A673 (cell line): ENCODE results near the gene TMEM45B. TPM values are rescaled to one million over a fixed set of nuclear protein-coding genes. Genes with fewer than 3 reads are reported as not detected.

Experiments used
- BruUV-seq: library from RNA; stranded (reverse); fragments of 400-500 nt; replicated peaks from 2 replicates; lab custom pipeline; 2021; lab: Mats Ljungman, UMichigan
- CTCF ChIA-PET: fragments of 300-600 bp; sonication (Branson Sonifier 250); formaldehyde crosslinking; loops from one replicate; lab custom pipeline; 2022; ENCODE audit warnings: antibody characterized with exemption; lab: Charles Lee
- POLR2A ChIA-PET: fragments of 300-600 bp; sonication (Branson Sonifier 250); formaldehyde crosslinking; loops from one replicate; lab custom pipeline; 2022; ENCODE audit warnings: antibody characterized with exemption; ENCODE audit not compliant: low non-redundant PET; lab: Charles Lee
- DNase-seq: peaks from one replicate; pipeline ENCODE4 v3.0.0-alpha.2; 2015; ENCODE audit warnings: low spot score
- H3K27ac ChIP-seq: fragments of 200-600 bp; sonication (generic); 2 replicates; pipeline ENCODE4 v1.5.1; 2016; ENCODE audit warnings: mixed run types, low read depth, mild to moderate bottlenecking, mixed read lengths, antibody characterized with exemption, low read length; ENCODE audit not compliant: poor library complexity, severe bottlenecking
- H3K27me3 ChIP-seq: fragments of 200-600 bp; sonication (generic); replicated peaks from 2 replicates; pipeline ENCODE4 v1.6.1; 2017; ENCODE audit warnings: mixed run types, low read depth, mild to moderate bottlenecking, mixed read lengths, antibody characterized with exemption, low read length; ENCODE audit not compliant: insufficient read depth, poor library complexity
- H3K36me3 ChIP-seq: fragments of 200-600 bp; sonication (generic); 2 replicates; pipeline ENCODE4 v1.6.1; 2016; ENCODE audit warnings: mixed run types, mild to moderate bottlenecking, mixed read lengths, antibody characterized with exemption, low read length; ENCODE audit not compliant: insufficient read depth, poor library complexity, severe bottlenecking
- H3K4me1 ChIP-seq: fragments of 200-600 bp; sonication (generic); 2 replicates; pipeline ENCODE4 v1.6.1; 2017; ENCODE audit warnings: mixed run types, mild to moderate bottlenecking, mixed read lengths, antibody characterized with exemption, low read length; ENCODE audit not compliant: insufficient read depth, poor library complexity, severe bottlenecking
- H3K4me3 ChIP-seq: fragments of 200-600 bp; sonication (generic); 2 replicates; pipeline ENCODE4 v1.5.1; 2016; ENCODE audit warnings: low read depth, mixed run types, mild to moderate bottlenecking, mixed read lengths, low read length; ENCODE audit not compliant: poor library complexity, severe bottlenecking
- H3K9me3 ChIP-seq: fragments of 200-600 bp; sonication (generic); 2 replicates; pipeline ENCODE4 v1.6.1; 2016; ENCODE audit warnings: mixed run types, low read depth, mild to moderate bottlenecking, mixed read lengths, antibody characterized with exemption, low read length; ENCODE audit not compliant: poor library complexity, severe bottlenecking
- CTCF ChIP-seq: fragments of 300-800, 200-600 bp; sonication (generic); conservative IDR thresholded peaks from 2 replicates; pipeline ENCODE4 v1.5.1; 2017; ENCODE audit warnings: low read depth, mild to moderate bottlenecking, antibody characterized with exemption, low read length, moderate library complexity, mixed read lengths
- EZH2 ChIP-seq: fragments of 200-600 bp; sonication (generic); IDR thresholded peaks from 2 replicates; pipeline ENCODE4 v1.6.1; 2017; ENCODE audit warnings: borderline replicate concordance, low read depth, mild to moderate bottlenecking, mixed read lengths, antibody characterized with exemption, low read length; ENCODE audit not compliant: poor library complexity, severe bottlenecking
- intact Hi-C: fragments of 100-400 bp; cut with micrococcal nuclease; formaldehyde crosslinking; loops from one replicate; pipeline ENCODE4 v1.10.0; 2022; ENCODE audit not compliant: unreplicated experiment
- total RNA-seq: library from RNA; stranded (reverse); gene quantifications from 2 replicates; pipeline ENCODE4 v1.2.3, GENCODE V29; 2021

Gene TMEM45B
- total RNA-seq, 1 experiment from 2014 or later: not detected

- Histone ChIP-seq H3K9me3 (no peaks in the 10 kb centered on the region), H3K36me3 (no peaks in the 10 kb centered on the region), H3K27me3 (no peaks in the 10 kb centered on the region), H3K4me3 (no peak overlapping the region), H3K4me1 (no peaks in the 10 kb centered on the region), H3K27ac (no peak overlapping the region)
- TF ChIP-seq CTCF: no peak
- TF ChIP-seq EZH2: no peak
- DNase-seq: no peak
- ChIA-PET POLR2A (interaction anchor here (0.7 kb wide), 1 partner anchor 374 kb away, joined by 8 read pairs; no protein-coding TSS in a partner anchor), CTCF (no interaction called here)
- BruUV-seq: no TSS peak
- intact Hi-C loops: no loop called here
Measured at GRCh38 chr11:129852125-129852740, 36.6 kb downstream of the TMEM45B start.

GRCh38 chr11:129853518-129854231 lies 38.0 kb downstream of the TMEM45B start:
- intact Hi-C loops: no loop called here
- BruUV-seq: no TSS peak
- TF ChIP-seq CTCF (no peak), EZH2 (no peak)
- CTCF ChIA-PET: no interaction called here
- Histone ChIP-seq H3K4me1 (no peaks in the 10 kb centered on the region), H3K27me3 (no peaks in the 10 kb centered on the region), H3K27ac (no peak overlapping the region), H3K4me3 (no peak overlapping the region), H3K9me3 (no peaks in the 10 kb centered on the region), H3K36me3 (no peaks in the 10 kb centered on the region)
- POLR2A ChIA-PET: no interaction called here
- peak; percentile 26 for DNase-seq

- no peak for DNase-seq
- no TSS peak for BruUV-seq
- CTCF ChIA-PET: no interaction called here
Measured at GRCh38 chr11:129854232-129854805, 38.7 kb downstream of the TMEM45B start.

More at GRCh38 chr11:129854232-129854805, 38.7 kb downstream of the TMEM45B start:
- Histone ChIP-seq H3K4me1 (no peaks in the 10 kb centered on the region), H3K27me3 (no peaks in the 10 kb centered on the region), H3K36me3 (no peaks in the 10 kb centered on the region), H3K4me3 (no peak overlapping the region), H3K9me3 (no peaks in the 10 kb centered on the region), H3K27ac (no peak overlapping the region)
- TF ChIP-seq EZH2 (no peak), CTCF (no peak)
- intact Hi-C loops: no loop called here
- POLR2A ChIA-PET: no interaction called here
